Aorta (tissue), 5 donors: Measurements from ENCODE around the gene SPARC. TPM values are rescaled to one million over a fixed set of nuclear protein-coding genes. Genes with fewer than 3 reads are reported as not detected.

Source experiments
- ATAC-seq: fragments of 200-7000 bp; cut with Tn5 transposase; one replicate; pipeline ENCODE4 v1.9.1; 2022; ENCODE audit warnings: moderate library complexity; ENCODE audit not compliant: low FRiP score
- DNase-seq, 2 donors: peaks; one replicate each; pipeline ENCODE4 v3.0.0-alpha.2; 2020
- H3K27ac ChIP-seq, 2 donors: one replicate each; pipeline ENCODE4 v1.5.1; 2013; ENCODE audit warnings: low read length in 2 of 2, mild to moderate bottlenecking in 2 of 2, moderate library complexity in 2 of 2, control low read depth in 1 of 2, inconsistent platforms in 1 of 2, low read depth in 1 of 2
- H3K27me3 ChIP-seq, 2 donors: one replicate each; pipeline ENCODE4 v1.6.1; 2013; ENCODE audit warnings: control low read depth in 1 of 2, low read length in 1 of 2, mild to moderate bottlenecking in 1 of 2, moderate library complexity in 1 of 2; ENCODE audit not compliant: insufficient read depth in 2 of 2, control insufficient read depth in 1 of 2
- H3K36me3 ChIP-seq, 2 donors: one replicate each; pipeline ENCODE4 v1.6.1; 2013; ENCODE audit warnings: control low read depth in 1 of 2, low read length in 1 of 2, mild to moderate bottlenecking in 1 of 2; ENCODE audit not compliant: insufficient read depth in 2 of 2, control insufficient read depth in 1 of 2
- H3K4me1 ChIP-seq, 2 donors: one replicate each; pipeline ENCODE4 v1.6.1; 2013; ENCODE audit warnings: low read length in 2 of 2, control low read depth in 1 of 2, mild to moderate bottlenecking in 1 of 2, moderate library complexity in 1 of 2; ENCODE audit not compliant: insufficient read depth in 2 of 2, control insufficient read depth in 1 of 2
- H3K4me3 ChIP-seq, 2 donors: one replicate each; pipeline ENCODE4 v1.5.1; 2013; ENCODE audit warnings: low read length in 2 of 2, control low read depth in 1 of 2, mild to moderate bottlenecking in 1 of 2
- H3K9me3 ChIP-seq: one replicate; pipeline ENCODE4 v1.6.1; 2013; ENCODE audit warnings: mild to moderate bottlenecking, low read length; ENCODE audit not compliant: control insufficient read depth
- WGBS, 2 donors: extraction: QIAGEN DNeasy Blood & Tissue Kit; methylation state at CpG; one replicate each; pipeline ENCODE4 v1.1.7; 2013; 5-methylcytosine and 5-hydroxymethylcytosine counted together
- intact Hi-C, 2 donors: fragments of 100-400 bp; cut with DNase I; formaldehyde crosslinking; loops; one replicate each; pipeline versions ENCODE4 v1.14.2 to v1.15.0; 2022
- polyA plus RNA-seq, 2 donors: library from polyadenylated mRNA; stranded (reverse); fragments of 200-250 nt; gene quantifications; one replicate each; pipeline ENCODE4 v1.2.3, GENCODE V29; 2013
- total RNA-seq, 2 donors: library from RNA; stranded (reverse); fragmentation: NEBNext Ultra II Directional; extraction: Animal tissue kit (Norgen Biotek cat#: 25700); gene quantifications; one replicate each; pipeline ENCODE4 v1.2.1, GENCODE V29; 2021
- donor health status: healthy with polysubstance abuse.
- donor health status: Bipolar disorder and iron deficiency.
- donor health status: DM: no; HTN: no; CAD: no.
- donor health status: DM: no; HTN: no; CAD: no.
- donor health status: DM: yes; HTN: yes; CAD: no.

Gene SPARC
- total and polyA plus RNA-seq, 4 donors: 1,151 to 2,608 (median 1,974) TPM

- Histone ChIP-seq H3K27me3 (no peaks in the 10 kb centered on the region), H3K9me3 (no peaks in the 10 kb centered on the region), H3K4me3 (no peak overlapping the region), H3K36me3 (peaks cover 8 to 30% of the 10 kb centered on the region in 2 donors), H3K27ac (peak overlapping the region; percentile 43 to 80), H3K4me1 (peaks cover 0 to 4% of the 10 kb centered on the region in 2 donors)
- intact Hi-C loops: loop anchor here in 1 of 2 donors (5.0 kb wide), 1 partner anchor 34 kb away; no protein-coding TSS in a partner anchor
- WGBS, 2 donors: 54 to 59% methylated on average over 4 of the region's 4 CpGs
- ATAC-seq (no peak), DNase-seq (no peak)
Measured at GRCh38 chr5:151662805-151663204, 23.9 kb downstream of the SPARC start.

GRCh38 chr5:151661968-151662732 lies 24.6 kb downstream of the SPARC start:
- ATAC-seq: no peak
- Histone ChIP-seq H3K4me3 (no peak overlapping the region), H3K27ac (peak overlapping the region in 1 of 2 donors; percentile 43), H3K9me3 (no peaks in the 10 kb centered on the region), H3K36me3 (peaks cover 8 to 26% of the 10 kb centered on the region in 2 donors), H3K27me3 (no peaks in the 10 kb centered on the region), H3K4me1 (peaks cover 0 to 4% of the 10 kb centered on the region in 2 donors)
- intact Hi-C loops: loop anchor here in 1 of 2 donors (5.0 kb wide), 1 partner anchor 35 kb away; no protein-coding TSS in a partner anchor
- no peak for DNase-seq
- WGBS, 2 donors: 18 to 28% methylated on average over 4 of the region's 4 CpGs

GRCh38 chr5:151660616-151661495 lies 25.9 kb downstream of the SPARC start:
- intact Hi-C loops: loop anchor here in 1 of 2 donors (5.0 kb wide), 1 partner anchor 36 kb away; no protein-coding TSS in a partner anchor
- WGBS, 2 donors: 18 to 19% methylated on average over 12 of the region's 12 CpGs
- Histone ChIP-seq H3K27me3 (no peaks in the 10 kb centered on the region), H3K4me3 (no peak overlapping the region), H3K9me3 (no peaks in the 10 kb centered on the region), H3K36me3 (peaks cover 8 to 17% of the 10 kb centered on the region in 2 donors), H3K4me1 (peaks cover 0 to 4% of the 10 kb centered on the region in 2 donors), H3K27ac (peak overlapping the region in 1 of 2 donors; percentile 58)
- ATAC-seq (no peak), DNase-seq (no peak)

GRCh38 chr5:151659001-151659754 lies 27.5 kb downstream of the SPARC start:
- Histone ChIP-seq H3K27ac (no peak overlapping the region), H3K9me3 (no peaks in the 10 kb centered on the region), H3K4me3 (no peak overlapping the region), H3K4me1 (no peaks in the 10 kb centered on the region), H3K27me3 (no peaks in the 10 kb centered on the region), H3K36me3 (peaks cover 4 to 8% of the 10 kb centered on the region in 2 donors)
- intact Hi-C loops: loop anchor here (1.0 kb wide), 2 partner anchors 26 to 82 kb away; no protein-coding TSS in a partner anchor
- 10% methylated on average over 10 of the region's 10 CpGs for WGBS, 2 donors
- DNase-seq: peak; percentile 89 to 94
- peak; percentile 93 for ATAC-seq

GRCh38 chr5:151657114-151657513 lies 29.6 kb downstream of the SPARC start:
- no peak for DNase-seq
- Histone ChIP-seq H3K27ac (no peak overlapping the region), H3K27me3 (no peaks in the 10 kb centered on the region), H3K36me3 (no peaks in the 10 kb centered on the region), H3K4me3 (no peak overlapping the region), H3K9me3 (no peaks in the 10 kb centered on the region), H3K4me1 (no peaks in the 10 kb centered on the region)
- ATAC-seq: no peak
- WGBS, 2 donors: 76 to 81% methylated on average over 1 of the region's 1 CpG
- intact Hi-C loops: no loop called here

- H3K27ac ChIP-seq: no peak overlapping the region
- intact Hi-C loops: no loop called here
- WGBS, 2 donors: 82 to 100% methylated on average over 4 of the region's 4 CpGs
- H3K4me1 ChIP-seq: no peaks in the 10 kb centered on the region
- ATAC-seq (no peak), DNase-seq (no peak)
- H3K27me3 ChIP-seq: no peaks in the 10 kb centered on the region
- no peaks in the 10 kb centered on the region for H3K36me3 ChIP-seq
- H3K4me3 ChIP-seq: no peak overlapping the region
- H3K9me3 ChIP-seq: no peaks in the 10 kb centered on the region
Measured at GRCh38 chr5:151656311-151656710, 30.4 kb downstream of the SPARC start.

- Histone ChIP-seq H3K4me1 (no peaks in the 10 kb centered on the region), H3K27me3 (no peaks in the 10 kb centered on the region), H3K27ac (no peak overlapping the region), H3K9me3 (no peaks in the 10 kb centered on the region), H3K4me3 (no peak overlapping the region), H3K36me3 (no peaks in the 10 kb centered on the region)
- peak; percentile 82 to 91 for DNase-seq
- 0% methylated on average over 6 of the region's 6 CpGs for WGBS, 2 donors
- intact Hi-C loops: loop anchor here (1.0 to 2.0 kb wide), 2 partner anchors 205 kb away; partner anchors contain the start of gene SLC36A1 (in 2 of the 2)
- ATAC-seq: peak; percentile 91
Measured at GRCh38 chr5:151651997-151652645, 34.6 kb downstream of the SPARC start.
